ENCODE results near the gene ASB2.

ASB2 gene

DNA sequence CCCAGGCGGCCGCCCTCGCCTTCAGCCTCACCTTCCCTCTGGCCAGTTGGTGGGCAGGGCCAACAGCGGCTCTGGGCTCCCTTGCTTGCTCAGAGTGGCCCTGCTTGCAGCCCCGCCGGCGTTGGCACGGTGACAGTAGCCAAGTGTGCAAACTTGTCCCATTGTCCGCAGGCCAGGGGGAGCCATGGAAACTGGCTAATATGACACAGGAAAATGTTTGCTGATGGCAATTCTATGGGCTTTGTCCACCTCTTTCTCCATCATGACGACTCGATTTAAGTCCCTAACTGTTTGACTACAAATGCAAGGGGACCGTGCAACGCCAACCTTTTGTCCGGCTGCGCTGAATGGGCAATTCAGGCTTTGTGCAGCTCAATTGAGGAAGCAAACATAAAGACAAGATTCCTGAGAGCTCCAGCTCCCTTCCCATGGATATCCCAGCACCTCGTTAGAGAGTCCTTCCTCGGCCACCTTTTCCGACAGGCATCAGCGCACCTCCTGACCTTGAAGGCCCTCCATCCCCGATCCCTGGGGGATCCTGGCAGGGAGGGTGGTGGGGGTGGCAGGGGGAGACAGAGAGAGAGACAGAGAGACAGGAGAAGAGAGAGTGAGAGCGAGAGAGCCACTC, 50.0 kb downstream of the ASB2 start:
- no peak for DNase-seq

DNA sequence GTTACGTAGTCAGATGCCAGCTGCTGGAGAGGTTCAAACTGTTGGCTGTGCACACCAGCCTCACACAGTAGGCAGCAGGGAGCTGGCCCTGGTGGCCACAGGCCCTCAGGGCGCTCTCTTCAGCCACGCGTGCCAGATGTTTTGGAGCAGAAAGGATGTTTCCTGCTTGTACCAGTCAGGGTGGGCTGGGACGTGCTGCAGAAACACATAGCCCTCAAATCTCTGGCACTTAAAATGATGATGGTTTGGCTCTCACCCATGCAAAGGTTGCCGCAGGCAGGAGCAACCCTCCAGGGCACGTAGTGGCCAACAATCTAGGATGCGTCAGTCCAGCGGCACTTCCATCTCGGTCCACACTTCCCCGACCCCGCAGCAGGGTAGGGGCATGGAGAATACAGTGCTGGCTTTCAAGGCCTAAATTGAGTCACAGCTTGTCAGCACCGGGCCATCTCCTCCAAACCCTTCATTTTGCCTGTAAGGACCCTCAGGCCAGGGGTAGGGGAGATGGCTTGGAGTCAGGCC, 50.9 kb downstream of the ASB2 start:
- DNase-seq, result no peak

DNA sequence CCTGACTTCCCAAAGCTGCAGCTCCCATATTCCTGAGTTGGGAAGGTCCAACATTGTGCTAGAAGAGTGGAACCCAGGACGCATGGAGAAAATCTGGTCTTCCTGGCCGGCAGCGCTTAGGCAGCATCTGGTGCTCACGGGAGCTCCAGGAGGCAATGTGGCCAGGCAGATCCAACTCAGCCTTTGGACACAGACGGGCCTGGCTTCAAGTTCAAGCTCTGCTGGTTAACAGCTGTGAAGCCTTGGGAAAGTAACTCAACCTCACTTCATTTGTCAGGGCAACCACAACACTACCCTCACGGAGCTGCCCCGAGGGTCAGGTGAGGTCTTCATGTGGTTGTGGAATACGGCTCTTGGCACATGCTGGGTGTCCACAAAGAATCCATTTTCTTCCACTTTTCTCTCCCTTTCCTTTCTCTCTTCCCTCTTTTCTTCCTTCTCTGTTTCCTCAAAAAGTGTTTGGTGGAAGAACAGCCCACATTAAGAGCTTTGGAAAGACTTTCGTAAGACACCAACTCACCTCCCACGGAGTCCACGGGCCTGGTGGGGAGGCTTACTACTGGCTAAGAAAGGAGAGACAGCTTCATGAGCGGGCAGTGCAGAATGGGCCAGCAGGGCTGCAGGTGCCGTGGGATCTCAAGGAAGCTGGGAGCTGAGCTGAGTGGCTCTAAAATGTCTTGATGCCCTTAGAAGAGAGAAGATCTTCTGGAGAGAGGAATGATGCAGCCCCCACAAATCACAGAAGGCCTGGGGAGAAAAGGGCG, 51.6 kb downstream of the ASB2 start:
- DNase-seq, result no peak

DNA sequence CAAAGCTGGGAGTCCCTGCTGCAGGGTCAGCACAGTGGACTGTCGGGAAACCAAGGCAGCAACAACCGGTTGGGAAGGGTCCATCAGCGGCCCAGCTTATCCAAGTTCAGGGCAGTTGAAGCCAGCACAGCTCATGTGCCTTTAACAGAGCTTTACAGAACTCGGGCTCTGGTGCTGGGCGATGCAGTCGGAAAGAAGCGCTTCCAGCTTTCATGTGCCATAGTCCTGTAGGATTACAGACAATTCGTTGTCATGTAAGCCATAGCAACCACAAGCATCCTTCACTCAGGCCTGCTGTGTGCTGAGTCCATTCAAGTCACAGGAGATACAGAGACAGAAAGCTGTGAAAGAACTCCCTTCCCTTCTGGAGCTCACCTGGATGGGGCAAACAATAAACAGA, 52.7 kb downstream of the ASB2 start:
- no peak for DNase-seq

DNA sequence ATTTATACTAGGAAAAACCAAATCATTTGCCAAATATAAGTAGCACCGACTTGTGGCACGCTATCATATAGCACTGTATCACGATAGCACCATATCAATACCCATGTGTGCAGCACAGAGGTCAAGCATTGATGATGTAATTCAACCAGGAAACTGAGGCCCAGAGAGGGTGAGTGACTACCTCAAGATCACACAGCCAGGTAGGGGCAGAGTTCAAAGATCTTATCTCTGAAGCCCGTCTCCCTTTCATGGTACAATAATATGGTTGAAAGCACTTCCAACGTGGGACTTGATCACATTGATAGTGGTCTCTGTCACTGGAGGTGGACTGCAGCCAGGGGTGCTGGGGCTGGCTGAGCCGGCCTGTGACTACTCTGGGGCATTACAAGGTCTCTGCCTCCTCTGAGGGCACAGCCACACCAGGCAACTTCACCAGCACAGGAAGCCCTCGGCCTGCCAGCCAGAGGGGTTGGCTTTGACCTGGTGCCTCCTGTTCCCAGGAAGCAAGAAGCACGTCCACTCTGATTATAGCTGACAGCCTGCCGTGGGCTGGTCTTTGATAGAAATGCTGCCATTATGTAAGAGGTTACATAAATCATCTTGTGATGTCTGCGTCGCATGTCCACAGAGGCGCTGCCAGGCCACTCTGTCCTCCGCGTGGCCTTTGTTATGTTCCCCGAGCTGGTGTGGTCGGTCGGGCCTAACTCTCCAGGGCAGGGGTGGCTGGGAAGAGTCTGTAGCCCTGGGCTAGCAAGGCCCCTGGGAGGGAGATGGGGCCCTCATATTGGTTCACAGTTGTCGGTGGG, 55.2 kb downstream of the ASB2 start:
- no peak for DNase-seq

DNA sequence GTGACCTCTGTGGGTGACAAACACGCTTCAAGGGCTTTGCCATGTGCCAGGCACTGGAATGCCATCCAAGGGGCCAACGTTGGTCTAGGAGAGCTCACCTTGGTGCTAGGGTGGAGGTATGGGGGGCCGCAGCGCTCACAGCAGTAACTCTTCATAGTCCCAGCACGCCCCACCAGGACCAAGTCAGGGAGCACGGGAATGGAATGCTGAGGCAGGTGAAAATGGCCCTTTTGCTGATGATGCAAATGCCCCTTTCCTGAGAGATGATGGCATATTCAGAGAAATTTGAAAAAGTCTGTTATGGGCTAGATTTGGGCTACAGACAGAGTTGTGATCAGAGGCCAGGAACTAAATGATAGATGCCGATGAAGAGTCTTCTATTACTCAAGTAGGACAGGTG, 59.2 kb downstream of the ASB2 start:
- no peak for DNase-seq

DNA sequence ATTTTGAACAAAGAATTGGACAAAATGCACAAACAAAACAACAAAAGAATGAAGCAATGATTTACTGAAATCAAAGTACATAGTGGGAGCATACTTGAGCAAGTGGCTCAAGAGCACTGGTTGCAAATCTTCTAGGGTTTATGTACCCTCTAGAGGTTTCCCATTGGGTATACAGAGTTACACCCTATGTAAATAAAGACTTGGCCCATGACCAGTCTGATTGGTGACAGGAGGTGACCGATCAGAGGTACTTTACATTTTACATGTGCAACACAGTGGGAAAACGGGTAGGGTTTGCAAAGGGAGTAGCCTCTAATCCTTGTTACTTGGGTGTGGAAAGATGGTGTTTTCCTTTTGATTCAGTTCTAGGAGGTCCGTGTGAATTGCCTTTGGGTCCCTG, 59.9 kb downstream of the ASB2 start:
- DNase-seq, result no peak

DNA sequence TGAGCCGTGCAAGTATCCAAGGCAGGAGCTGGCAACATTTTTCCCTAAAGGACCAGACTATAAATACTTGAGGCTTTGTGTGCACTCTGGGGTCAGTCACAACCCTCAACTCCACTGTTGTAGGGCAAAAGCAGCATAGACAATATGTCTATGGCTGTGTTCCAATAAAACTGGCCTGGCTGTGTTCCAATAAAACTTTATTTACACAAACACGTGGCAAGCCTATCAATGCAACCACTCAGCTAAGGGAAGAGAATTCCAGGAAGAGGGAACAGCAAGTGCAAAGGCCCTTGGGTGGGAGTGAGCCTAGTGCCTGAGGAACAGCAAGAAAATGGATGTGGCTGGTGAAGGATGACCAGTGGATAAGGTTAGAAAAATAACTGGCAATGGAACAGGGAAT, 60.6 kb downstream of the ASB2 start:
- no peak for DNase-seq

DNA sequence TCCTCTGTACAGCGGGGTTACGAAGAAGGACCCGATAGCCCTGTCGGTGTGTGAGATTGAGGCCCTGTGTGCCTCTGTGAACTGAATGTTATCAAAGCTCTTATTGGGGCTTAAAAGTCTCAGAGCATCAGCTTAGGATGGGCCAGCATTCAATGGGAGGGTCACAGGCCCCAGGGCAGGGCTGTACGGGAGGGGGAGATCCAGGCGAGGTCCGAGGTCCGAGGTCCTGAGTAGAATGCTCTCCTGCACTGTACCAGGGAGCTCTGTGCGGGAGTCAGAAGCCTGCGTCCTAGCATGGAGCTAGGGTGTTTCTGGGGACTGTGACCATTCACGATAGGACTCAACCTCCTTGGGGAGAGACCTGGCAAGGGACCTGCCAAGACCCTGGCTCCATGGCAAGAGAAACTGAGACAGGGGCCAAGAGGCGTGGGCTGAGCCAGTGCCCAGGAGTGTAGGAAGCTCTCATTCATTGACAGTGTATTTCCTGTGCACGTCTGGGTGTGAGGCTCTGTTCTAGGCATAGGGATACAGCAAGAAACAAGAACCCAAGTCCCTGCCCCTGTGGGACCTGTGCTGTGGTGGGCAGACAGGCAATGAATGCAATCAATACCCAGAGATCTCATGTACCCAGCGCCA, 61.2 kb downstream of the ASB2 start:
- no peak for DNase-seq

DNA sequence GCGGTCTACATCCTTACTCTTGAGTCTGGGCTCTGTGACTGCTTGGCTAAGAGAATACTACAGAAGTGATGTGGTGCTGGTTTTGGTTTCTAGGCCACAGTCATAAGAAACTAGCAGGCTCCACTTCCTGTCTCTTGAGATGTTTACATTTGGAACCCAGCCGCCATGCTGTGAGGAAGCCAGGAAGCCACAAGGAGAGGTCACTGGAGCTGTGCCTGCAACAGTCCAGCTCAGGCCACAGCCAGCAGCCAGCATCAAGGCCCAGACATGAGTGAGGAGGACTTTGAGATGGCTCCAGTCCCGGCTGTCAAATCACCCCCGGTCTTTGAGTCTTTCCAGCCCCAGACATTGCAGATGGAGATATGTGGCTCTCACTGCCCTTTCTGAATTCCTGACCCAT, 62.1 kb downstream of the ASB2 start:
- DNase-seq, result no peak

DNA sequence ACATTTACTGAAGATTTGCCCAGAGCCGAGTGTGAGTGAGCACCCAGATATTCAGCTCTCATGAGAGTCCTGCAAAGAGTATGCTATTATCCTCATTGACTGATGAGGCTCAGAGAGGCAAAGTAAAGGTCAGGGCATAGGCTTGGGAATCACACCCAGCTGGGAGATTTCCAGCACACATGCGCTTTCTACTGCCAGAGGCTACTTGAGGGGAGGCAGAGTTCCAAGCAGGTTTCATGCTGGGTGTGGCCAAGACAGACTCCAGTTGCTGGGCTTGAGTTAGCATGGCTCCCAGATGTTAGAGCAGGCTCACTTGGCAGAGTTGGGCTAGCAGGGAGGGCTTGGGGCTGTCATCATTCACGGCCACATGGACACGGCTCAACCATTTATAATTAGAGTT, 63.6 kb downstream of the ASB2 start:
- no peak for DNase-seq

DNA sequence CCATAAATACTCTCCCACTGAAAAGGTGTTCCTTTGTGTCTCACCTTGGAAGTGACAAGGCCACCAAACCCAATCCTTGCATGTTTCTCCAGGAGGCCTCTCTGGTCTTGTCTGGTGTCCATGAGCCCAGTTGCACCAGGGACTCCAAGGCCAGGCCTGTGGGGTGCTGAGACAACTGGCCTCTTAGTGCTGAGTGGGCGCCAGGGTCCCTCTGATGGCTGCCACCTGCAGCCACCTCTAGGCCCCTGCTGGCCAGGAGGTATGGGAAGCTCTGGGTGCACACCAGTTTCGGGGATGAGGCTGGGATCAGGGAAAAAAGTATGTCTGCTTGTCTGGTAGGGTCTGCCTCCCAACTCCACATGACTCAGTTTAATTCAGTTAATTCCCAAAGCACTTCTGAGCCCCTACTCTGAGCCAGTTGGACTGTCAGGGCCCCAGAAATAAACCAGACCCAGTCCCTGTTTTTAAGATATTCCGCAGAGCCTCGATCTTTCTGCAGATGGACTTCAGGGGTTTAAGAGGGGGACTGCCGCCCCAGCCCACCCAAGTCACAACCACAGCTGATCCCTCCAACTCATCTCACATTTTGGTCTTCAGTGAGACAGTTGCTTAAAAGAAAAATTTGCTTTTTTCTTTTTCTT, 64.3 kb downstream of the ASB2 start:
- no peak for DNase-seq

DNA sequence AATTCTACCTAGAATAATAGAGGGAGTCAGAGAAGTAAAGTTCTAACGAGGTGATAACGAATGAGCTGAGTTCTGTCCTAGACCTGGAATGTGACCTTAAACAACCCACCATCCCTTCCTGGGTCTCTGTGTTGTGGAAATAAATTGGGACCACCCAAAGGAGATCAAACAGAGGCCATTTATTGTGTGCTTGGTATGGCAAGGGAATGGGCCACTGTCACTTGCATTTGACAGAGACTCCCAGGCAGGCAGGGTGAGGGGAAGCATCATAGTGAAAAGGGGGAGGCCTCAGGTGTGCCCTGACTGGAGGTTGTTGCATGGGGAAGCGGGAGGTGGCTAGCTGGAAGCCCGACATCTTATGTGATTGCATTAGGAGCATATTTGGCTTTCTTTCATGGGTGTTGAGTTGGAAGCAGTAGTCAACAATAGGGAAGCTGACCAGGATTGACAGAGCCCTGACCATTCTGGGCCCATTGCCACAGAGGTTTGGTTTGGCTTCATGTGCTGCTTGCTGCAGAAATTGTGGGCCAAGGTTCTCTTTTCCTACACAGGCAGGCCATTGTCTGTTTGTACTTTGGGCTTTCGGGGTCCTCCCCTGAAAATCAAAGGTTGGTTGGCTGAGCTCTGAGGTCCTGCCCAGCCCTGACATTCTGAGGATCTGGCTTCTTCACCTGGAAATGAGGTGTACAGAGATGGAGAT, 66.8 kb downstream of the ASB2 start:
- no peak for DNase-seq

DNA sequence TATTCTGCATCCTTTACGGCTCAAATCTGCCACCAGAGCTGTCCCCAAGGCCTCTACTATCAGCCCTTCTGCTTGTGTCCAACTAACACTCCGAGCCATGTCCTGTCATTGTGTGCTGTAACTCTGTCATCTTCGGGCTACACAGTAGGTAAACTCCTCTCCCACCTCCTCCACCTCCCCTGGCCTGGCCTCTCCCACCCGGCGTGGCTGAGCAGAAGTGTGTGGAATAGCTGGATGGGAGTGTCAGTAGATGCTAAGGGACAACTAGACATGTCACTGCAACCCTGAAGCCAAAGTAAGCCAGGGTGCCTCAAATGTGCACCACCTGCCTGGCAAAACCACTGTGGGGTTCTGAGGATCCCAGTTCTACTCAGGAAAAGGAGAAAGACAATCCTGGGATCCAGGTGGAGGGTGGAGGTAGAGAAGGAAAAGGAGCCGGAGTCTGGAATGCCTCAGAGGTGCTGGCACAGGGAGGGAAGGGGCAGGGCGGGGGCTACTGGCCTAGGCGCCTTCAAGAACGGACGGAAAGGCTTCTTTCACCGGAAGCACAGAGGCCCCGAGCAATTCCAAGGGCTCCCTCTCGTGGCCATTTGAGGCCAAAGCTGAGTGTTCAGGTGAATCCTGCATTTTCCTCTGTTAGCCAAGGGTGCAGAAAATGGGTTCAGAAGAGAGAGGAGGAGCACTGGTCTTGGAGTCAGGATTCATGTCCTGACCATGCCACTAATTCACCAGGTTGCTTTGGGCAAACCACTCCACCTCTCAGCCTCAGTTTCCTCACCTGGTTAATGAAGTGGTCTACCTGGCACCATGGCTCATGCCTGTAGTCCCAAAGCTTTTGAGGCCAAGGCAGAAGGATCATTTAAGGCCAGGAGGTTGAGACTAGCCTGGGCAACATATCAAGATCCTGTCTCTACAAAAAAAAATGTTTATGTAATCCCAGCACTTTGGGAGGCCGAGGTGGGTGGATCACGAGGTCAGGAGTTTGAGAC, 69.7 kb downstream of the ASB2 start:
- DNase-seq, result peak; percentile 18 to 56

DNA sequence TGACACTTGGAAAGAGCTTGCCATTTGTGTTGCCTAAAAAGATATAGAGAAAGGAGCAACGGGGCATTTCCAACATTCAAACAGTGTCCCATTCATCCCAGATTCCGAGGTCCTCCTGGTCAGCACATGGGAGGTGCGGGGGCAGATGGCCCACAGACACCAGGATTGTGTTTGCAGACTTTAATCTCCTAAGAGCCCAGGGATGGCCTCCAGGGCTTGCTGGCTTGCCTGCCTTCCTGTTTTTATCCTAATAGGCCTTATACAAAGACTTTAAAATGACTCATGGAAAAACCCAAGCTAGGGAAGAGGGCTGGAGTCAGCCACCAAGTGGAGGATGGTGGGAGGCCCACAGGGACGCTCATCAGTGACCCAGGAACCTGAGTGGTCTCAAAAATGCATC, 70.7 kb downstream of the ASB2 start:
- DNase-seq, result no peak

DNA sequence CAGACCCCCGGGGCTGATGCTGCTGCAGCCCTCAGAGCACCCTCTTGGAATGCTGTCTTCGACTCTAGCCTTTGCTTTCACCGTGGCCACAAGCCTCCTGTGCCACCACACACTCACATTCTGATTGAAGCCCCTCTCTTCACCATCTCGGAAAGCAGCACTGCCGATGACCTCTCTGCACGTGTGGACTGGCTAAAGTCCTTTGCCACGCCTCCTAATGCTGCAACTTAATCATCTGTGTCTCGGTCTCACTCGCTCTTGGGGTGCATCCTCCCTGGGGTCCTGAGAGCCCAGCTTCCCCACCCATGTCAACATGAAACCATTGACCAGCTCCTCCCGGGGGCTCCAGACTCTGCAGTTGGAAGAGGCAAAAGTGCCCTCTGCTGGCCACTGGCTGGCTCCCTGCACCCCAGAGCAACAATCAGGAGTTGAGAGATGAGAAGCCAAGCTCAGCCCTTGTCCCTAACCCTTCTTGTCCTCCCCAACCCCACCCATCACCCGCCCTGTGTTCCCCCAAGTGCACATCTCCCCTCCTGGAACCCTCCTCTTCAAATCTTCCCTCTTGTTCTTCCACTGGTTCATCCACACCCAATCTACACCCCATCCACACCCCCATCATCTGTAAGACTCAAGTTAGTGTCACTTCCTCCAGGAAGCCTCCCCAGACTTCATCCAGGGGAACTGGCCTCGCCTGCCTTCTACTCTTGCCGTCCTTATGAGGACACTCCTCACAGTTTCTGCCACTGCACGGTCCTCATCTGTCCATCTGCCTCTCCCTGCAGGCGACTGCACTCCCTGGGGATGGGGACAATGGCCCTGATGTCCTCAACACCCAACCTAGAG, 72.8 kb downstream of the ASB2 start:
- DNase-seq, result no peak

DNA sequence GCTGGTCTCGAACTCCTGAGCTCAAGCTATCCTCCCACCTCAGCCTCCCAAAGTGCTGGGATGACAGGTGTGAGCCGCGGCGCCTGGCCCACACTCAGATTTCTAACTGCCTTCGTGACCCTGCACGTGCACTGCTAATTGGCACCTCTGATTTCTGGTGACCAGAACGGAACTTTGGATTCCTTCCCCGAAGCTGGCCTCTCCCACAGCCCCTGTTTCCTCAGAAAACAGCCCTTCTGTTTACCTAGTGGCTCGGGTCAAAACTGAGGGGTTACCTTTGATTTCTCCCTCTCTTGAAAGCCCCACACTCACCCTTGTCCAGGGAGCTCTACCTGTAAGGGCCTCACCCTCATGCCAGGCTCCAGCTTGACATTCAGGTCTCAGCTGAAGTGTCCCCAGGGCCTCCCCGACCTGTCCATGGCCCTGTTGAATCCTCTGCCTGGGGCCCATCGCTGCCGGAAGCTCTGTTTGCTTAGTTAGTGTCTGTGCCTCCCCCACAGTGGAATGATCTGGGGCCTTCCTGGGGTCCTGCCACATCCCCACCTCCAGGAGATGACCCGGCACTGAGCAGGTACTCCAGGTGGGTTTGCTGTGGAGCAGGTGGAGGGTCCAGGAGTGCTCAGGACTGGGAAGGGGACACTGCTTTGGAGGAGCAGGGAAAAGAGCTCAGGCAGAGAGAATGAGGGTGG, 73.6 kb downstream of the ASB2 start:
- DNase-seq, result no peak

DNA sequence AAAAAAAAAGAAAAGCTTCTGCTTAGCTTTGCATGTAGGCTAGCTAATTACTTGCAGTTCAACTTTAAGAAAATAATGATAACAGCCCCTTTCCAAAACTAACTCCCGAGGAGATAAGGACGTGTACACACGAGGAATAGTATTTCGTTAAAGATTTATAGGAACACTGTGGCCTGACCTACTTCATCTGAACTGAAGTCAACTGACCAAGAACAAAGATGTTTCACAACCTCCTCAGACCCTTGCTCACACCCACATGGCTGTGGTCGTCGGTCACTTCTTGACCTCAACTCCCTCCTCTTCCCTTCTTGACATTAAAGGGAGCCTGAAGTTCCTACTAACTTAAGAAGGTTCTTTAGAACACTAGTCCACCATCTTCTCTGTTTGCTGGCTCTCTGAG, 74.6 kb downstream of the ASB2 start:
- no peak for DNase-seq

DNA sequence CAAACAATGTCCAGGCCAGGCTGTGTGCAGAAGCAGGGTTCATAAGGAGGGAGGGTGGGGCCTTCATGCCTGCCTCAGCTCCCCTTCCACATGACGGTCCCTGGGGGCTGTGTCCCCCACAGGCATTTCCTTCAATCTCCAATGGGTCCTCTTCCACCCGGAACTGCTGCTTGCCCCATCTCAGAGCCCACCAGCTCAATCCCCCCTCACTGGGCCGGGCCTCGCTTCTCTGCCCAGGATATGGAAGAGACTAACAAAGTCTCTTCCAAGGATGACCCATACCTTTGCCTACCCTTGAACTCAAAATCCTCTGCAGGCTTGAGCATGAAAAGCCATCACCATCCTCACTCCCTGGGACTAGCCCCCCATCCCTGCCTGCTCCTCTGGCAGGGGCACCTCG, 77.6 kb downstream of the ASB2 start:
- no peak for DNase-seq
